ENCODE results near the gene LIN52.
A peak's percentile ranks its signal among the peaks of the same experiment; 100 is the strongest.
"Not testable (repeated sequence)": the region's sequence is repeated elsewhere in the genome, so short reads cannot be mapped to it uniquely, and the experiment has no call there.

The LIN52 gene

DNA sequence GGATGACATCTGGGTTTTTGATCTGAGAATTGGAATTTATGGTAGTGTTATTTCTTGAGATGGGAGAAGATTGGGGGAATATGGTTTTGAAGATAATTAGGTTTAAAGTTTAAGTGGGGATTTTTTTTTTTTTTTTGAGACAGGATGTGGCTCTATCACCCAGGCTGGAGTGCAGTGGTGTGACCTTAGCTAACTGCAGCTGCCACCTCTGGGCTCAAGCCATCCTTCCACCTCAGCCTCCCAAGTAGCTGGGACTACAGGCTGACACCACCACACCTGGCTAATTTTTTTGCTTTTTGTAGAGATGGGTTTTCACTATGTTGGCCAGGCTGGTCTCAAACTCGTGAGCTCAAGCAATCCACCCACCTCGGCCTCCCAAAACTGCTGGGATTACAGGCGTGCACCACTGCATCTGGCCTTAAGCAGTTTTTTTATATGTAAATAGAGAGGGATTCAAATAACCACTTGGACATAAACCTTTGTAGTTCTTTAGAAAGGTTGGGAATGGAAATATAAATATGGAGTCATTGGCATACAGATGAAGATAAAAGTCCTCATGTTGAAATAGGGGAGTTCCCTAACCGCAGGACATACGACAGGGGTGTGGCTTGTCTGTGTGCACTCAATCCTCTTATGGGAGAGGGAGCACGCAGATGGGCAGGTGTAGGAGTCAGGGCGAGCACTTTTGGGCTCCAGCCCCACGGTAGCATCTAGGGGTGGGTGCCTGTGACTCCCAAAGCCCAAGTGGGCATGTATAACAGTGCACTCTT is 4.7 kb downstream of the LIN52 start:
- DNase-seq (ENCODE audit: low read depth, low spot score) = no peak
- H3K4me3 ChIP-seq (ENCODE audit: low read length) = no peak overlapping the region

DNA sequence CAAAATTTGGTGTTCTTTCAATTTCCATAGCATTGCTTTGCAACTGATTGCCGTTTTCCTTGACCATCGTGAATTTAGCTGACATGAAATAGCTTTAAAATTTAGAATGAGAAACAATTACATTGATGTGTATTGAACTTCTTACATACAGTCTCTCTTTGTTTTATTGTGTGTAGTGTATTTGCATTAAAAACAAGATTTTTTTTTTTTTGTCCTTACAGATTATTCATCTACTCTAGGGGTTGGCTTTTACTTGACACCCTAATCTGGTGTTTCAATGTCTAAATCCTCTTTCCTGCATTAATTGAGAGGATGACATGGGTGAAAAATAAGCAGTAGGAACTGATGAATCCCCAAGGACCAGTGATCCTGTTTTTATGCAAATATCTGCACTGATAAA is 20.6 kb downstream of the LIN52 start:
- no peak for DNase-seq (ENCODE audit: low read depth, low spot score)
- H3K4me3 ChIP-seq (ENCODE audit: low read length) = no peak overlapping the region

DNA sequence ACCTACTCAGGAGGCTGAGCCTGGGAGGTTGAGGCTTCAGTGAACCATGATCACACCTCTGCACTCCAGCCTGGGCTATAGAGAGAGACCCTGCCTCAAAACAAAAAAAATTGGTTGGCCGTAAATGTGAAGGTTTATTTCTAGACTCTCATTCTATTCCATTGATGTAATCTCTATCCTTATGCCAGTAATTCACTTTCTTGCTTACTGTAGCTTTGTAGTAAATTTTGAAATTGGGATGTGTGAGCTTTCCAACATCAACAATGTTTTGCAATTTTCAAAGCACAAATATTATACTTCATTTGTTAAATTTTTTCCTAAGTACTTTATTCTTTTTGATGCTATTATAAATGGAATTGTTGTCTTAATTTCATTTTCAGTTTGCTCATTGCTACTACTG is 24.6 kb downstream of the LIN52 start:
- no peak overlapping the region for H3K4me3 ChIP-seq (ENCODE audit: low read length)
- DNase-seq (ENCODE audit: low read depth, low spot score) = no peak

DNA sequence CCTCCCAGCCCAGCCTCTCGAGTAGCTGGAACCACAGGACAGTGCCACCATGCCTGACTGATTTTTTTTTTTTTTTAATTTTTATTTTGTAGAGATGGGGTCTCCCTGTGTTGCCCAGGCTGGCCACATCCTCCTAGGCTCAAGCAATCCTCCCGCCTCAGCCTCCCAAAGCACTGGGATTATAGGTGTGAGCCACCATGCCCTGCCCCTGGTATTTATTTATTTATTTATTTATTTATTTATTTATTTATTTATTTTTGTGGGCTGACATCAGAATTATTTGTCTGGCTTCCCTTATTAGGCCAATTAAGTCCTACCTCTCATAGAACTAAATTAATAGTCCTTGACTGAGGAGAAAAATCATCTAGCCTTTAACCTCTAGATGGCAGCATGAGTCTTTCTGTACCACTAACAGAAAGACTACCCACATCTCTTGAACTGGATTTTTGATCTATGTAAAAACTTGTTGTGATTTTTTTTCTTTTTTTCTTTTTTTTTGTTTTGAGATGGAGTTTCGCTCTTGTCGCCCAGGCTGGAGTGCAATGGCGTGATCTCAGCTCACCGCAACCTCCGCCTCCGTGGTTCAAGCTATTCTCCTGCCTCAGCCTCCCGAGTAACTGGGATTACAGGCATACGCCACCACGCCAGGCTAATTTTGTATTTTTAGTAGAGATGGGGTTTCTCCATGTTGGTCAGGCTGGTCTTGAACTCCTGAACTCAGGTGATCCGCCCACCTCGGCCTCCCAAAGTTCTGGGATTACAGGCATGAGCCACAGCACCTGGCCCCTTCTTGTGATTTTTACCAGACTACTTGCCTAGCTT is 26.9 kb downstream of the LIN52 start:
- H3K4me3 ChIP-seq (ENCODE audit: low read length) = not testable (repeated sequence)
- peak; percentile 53 for DNase-seq (ENCODE audit: low read depth, low spot score)

DNA sequence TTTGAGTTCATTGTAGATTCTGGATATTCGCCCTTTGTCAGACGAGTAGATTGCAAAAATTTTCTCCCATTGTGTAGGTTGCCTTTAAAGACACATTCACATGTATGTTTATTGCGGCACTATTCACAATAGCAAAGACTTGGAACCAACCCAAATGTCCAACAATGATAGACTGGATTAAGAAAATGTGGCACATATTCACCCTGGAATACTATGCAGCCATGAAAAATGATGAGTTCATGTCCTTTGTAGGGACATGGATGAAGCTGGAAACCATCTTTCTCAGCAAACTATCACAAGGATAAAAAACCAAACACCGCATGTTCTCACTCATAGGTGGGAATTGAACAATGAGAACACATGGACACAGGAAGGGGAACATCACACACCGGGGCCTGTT is 40.7 kb downstream of the LIN52 start:
- DNase-seq (ENCODE audit: low read depth, low spot score); H3K4me3 ChIP-seq (ENCODE audit: low read length): not testable (repeated sequence)

DNA sequence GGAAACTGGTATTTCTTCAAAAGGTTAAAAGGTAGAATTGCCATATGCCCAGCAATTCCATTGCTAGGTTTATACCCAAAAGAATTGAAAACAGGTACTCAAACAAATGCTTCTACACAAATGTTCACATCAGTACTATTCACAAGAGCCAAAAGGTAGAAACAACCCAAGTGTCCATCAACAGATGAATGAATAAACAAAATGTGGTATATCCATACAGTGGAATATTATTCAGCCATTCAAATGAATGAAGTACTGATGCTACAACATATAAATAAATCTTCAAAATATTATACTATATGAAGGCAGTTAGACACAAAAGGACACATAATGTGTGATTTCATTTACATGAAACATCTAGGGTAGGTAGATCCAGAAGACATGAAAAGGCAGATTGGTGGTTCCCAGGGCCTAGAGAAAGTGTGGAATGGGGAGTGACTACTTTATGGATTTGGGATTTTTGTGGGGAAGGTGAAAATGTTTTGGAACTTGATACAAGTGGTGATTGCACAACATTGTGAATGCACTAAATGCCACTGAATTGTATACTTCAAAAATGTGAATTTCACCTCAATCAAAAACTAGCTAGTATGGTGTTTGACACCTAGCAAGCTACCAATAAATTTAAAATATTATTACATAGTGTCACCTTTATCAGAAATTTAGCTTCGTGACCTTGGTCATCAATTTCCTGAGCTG is 41.7 kb downstream of the LIN52 start:
- H3K4me3 ChIP-seq (ENCODE audit: low read length) = no peak overlapping the region
- no peak for DNase-seq (ENCODE audit: low read depth, low spot score)

DNA sequence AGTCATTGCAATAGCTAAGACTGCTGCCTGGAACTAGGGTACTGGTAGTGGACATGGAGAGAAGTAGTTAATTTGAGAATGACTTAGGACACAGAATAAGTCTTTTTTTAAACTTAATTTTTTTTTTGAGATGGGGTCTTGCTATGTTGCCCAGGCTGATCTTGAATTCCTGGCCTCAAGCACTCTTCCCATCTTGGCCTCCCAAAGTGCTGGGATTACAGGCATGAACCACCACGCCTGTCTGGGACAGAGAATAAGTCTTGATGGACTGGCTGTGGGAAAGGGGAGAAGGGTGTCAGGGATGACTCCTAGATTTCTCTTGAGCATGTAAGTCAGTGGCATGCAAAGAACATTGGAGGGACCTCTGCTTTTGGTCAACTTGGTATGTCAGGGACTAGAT is 42.9 kb downstream of the LIN52 start:
- no peak for DNase-seq (ENCODE audit: low read depth, low spot score)
- H3K4me3 ChIP-seq (ENCODE audit: low read length) = no peak overlapping the region

DNA sequence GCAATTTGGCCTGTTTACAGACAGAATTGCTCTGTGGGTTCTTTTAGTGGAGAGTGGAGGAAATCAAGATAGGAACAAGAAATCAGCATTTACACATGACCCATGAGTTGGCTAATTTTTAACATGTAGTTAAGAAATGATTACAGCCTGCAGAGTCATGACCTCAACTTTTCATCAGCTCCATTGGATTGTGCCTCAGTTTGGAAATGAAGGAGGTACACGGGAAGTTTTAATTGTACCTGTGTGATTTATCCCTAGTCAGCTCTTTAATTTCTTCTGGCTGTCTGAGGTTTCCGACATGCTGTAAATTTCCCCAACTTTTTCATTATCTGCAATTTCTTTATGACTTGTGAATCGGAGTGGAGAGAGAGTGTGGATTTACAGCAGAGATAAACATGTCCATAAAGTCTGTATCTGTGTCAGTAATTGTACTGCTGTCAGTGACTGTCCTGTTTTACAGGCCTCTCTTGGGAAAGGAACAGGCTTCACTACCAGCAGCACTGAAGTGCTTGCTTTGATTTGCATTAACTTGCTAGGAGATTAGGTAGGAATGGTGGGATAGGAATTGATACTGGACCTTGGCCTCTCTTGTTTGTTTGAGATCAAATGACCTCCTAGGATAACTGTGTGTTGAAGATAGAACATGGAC is 49.2 kb downstream of the LIN52 start:
- H3K4me3 ChIP-seq (ENCODE audit: low read length) = no peak overlapping the region
- no peak for DNase-seq (ENCODE audit: low read depth, low spot score)

DNA sequence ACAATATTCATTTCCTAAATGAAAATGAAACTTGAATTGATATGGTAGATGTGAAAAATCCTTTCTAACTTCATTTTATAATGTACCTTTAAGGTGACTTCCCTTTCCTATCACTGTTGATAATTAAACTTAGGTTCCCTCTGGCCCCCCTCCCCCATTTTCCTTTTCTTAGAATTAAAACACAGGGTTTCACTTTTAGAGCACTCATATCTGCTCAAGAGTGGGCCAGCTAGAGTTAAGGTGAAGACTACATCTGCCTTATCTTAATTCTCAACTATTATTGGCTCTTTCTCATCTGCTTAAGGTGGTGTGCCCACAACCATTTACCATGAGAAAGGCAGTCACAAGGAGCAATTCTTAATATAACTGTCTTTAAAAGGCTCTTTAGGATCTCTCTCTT is 49.7 kb downstream of the LIN52 start:
- no peak overlapping the region for H3K4me3 ChIP-seq (ENCODE audit: low read length)
- no peak for DNase-seq (ENCODE audit: low read depth, low spot score)

DNA sequence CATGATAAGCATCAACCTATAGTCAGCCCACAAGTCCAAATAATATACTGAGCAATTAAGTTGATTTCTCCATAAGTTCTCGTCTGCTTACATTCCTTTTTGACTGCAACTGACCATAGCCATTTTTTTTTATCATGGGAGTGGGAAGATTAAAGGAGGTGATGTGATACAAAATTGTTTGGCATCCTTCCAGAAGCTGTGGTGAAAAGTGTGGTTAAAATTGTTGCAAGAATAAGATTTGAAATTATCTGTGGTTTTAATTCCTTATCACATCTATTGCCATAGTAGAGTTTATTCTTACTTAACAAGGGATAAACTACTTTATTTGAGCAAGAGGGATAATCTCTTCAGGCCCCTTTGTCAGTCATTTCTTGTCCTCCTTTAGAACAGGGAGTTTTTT is 50.7 kb downstream of the LIN52 start:
- DNase-seq (ENCODE audit: low read depth, low spot score) = peak; percentile 14
- no peak overlapping the region for H3K4me3 ChIP-seq (ENCODE audit: low read length)

DNA sequence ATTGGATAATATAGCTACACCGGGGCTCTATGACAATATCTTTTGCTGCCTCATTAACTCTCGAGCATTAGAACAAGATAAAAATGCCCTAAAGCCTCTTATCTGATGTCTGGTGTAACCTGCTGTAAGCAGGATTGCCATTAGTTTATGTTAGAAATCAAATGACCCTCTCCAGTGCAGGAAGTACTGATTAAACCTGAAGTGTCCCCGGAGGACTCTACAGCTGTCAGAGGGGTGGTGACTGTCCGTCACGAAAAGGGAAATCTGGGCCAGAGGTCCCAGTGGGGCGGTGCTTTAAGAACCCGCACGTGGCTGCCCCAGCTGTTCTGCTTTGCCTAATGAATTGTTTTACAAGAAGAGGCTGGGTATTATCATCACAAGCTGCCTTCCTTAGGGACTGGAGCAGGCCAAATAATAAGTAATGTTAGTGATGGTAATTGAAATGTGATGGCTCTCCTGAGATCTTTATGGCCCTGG is 55.7 kb downstream of the LIN52 start:
- no peak for DNase-seq (ENCODE audit: low read depth, low spot score)
- no peak overlapping the region for H3K4me3 ChIP-seq (ENCODE audit: low read length)

DNA sequence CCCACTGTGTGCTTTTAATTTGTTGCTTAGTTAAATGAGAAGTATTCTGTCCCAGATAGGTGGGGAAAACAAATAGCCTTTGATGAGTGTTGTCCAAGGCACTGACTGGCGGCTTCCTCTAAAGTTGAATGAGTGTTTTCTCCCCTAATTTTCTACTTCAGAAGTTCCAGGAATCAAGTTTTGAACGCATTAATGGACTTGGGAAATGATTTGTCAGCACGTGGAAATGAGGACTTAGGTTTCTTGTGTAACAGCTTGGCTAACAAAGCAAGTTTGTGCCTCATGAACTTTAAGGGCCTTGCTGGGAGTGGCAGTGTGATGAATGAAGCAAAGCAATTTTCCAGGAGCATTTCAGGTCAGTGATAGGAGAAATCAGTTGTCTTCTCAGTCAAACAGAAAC is 56.9 kb downstream of the LIN52 start:
- DNase-seq (ENCODE audit: low read depth, low spot score) = no peak
- H3K4me3 ChIP-seq (ENCODE audit: low read length) = no peak overlapping the region

DNA sequence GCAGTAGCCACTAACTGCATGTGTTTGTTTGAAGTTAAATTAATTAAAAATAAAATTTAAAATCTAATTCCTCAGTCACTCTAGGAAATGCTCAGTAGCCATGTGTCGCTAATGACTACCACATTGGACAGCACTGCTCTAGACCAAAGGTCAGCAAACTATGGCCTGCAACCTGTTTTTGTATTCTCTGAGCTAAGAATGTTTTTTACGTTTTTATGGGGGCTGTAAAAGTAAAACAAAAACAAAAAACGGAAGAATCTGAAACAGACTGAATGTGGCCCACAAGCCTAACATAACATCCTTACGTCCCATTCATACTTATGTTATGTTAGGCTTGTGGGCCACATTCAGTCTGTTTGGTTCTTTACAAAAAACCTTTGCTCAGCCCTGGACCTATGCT is 57.8 kb downstream of the LIN52 start:
- no peak for DNase-seq (ENCODE audit: low read depth, low spot score)
- no peak overlapping the region for H3K4me3 ChIP-seq (ENCODE audit: low read length)

DNA sequence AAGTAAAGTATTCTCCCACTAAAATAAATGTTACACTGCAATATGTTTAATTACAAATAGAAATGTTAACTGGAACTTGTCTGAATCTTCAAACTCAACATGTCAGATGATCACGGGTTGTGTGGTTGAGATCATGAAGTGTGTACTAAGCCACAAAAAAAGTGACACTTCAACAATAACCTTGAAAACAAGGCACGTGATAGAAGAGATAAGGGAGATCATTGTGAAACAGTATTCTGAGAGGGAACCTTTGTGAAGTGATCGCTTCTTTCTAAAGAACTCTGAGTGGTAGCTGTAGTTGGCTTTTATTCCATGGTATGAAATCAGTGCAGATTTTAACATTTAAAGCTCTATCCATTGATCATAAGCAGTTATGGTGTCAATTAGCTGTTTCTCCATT is 60.0 kb downstream of the LIN52 start:
- H3K4me3 ChIP-seq (ENCODE audit: low read length) = no peak overlapping the region
- DNase-seq (ENCODE audit: low read depth, low spot score) = peak; percentile 73

DNA sequence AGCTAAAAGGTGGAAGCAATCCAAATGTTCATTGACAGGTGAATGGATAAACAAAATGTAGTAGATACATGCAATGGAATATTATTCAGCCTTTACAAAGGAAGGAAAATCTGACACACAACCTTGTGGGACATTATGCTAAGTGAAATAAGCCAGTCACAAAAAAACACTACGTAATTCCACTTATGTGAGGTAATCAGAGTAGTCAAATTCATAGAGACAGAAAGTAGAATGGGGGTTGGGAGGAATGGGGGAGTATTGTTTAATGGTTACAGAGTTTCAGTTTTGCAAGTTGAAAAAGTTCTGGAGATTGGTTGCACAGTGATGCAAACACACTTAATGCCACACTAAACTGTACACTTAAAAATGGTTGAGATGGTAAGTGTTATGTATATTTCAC is 62.8 kb downstream of the LIN52 start:
- no peak for DNase-seq (ENCODE audit: low read depth, low spot score)
- no peak overlapping the region for H3K4me3 ChIP-seq (ENCODE audit: low read length)

DNA sequence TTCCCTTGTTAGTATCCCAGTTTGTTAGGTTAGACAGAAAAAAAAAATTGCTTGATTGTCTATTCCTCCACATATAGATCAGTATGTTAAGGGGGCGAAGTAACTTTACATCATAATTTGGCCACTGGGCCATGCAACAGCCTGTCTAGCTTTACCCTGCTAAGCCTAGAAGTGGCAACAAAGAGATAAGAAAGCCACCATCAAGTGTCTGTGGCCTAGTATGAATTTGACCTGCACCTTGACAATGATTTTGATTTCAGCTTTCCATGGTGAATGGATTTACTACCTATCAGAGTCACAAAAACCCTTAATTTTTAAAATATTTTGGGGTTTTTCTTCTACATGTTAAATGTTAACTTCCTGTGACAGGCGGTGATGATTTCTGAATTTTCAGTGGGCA is 63.9 kb downstream of the LIN52 start:
- H3K4me3 ChIP-seq (ENCODE audit: low read length) = no peak overlapping the region
- DNase-seq (ENCODE audit: low read depth, low spot score) = no peak

DNA sequence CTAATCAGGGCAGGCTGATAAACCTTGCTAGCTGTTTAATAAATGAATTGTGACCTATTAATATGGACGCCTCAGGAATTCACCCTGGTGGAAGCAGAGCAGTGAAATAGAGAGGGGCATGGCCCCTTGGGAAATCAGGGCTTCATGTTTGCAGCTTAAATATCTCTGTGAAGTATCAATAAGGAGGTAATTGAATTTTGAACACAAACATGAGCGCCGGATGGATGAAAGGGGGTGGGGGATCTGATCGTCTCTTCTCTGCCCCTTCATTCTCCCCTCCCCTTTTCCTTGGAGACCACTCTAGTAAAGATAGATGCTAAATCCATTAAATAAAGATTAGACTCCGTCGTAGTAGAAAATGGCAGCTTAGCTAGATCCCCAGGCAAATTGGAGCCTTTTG is 70.5 kb downstream of the LIN52 start:
- H3K4me3 ChIP-seq (ENCODE audit: low read length) = no peak overlapping the region
- DNase-seq (ENCODE audit: low read depth, low spot score) = no peak

DNA sequence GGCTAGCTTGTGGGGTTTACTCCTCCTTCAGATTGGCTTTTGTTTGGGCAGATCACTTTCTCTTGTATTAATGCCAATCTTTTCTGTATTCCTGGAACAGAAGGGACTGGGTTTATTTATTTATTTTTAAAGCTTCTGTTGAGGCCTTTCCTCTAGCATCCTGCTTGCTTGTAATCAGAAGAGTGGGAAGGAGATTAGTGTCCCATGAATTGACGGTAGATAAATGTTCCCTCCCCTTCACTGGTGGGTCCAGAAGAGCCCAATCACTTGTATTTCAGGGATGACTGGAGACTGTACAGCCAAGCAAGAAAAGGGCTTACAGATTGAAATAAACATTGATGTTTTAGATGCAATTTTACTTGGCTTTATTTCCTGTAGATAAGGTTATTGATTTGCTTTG is 71.0 kb downstream of the LIN52 start:
- no peak overlapping the region for H3K4me3 ChIP-seq (ENCODE audit: low read length)
- DNase-seq (ENCODE audit: low read depth, low spot score) = no peak

DNA sequence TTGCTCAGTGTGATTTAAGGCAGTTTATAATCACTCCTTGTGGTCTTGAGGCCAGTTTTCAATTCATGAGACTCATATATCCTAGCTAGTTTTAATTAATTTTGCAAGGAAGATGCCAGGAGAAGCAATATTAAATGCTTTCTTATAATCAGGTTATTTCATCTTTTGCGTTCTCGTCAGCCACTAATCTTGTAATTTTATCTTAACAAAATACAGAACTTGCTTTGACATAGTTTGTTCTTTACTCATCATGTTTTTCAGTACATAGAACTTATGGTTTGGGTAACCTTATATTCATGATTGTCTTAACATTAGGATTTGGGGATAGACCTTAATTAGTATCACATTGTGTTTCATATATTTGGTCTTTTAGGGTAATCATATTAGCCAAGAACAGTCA is 76.0 kb downstream of the LIN52 start:
- DNase-seq (ENCODE audit: low read depth, low spot score) = no peak
- H3K4me3 ChIP-seq (ENCODE audit: low read length) = no peak overlapping the region
